IMR-90 (cell line): Measurements from ENCODE around the gene RNFT2. TPM values are rescaled to one million over a fixed set of nuclear protein-coding genes. Genes with fewer than 3 reads are reported as not detected.

Experiments
- ATAC-seq: fragments of 200-7000 bp; cut with Tn5 transposase; 2 replicates; pipeline ENCODE4 v1.9.1; 2020; ENCODE audit warnings: low read depth, mild to moderate bottlenecking, moderate library complexity
- BruUV-seq: library from RNA; stranded (reverse); fragments of 400-500 nt; replicated peaks from 2 replicates; lab custom pipeline; 2021; lab: Mats Ljungman, UMichigan
- CTCF ChIA-PET: fragments of 300-600 bp; formaldehyde crosslinking; extraction: SDS; loops from one replicate; lab custom pipeline; 2021; ENCODE audit warnings: antibody characterized with exemption; lab: Yijun Ruan, JAX
- POLR2A ChIA-PET: fragments of 300-600 bp; sonication (Branson Sonifier 250); formaldehyde crosslinking; loops from one replicate; lab custom pipeline; 2022; ENCODE audit warnings: antibody characterized with exemption; ENCODE audit not compliant: unreplicated experiment; lab: Charles Lee
- DNase-seq: peaks from one replicate; pipeline ENCODE4 v3.0.0; 2013
- H2AFZ ChIP-seq: replicated peaks from 2 replicates; pipeline ENCODE3; 2013; ENCODE audit warnings: low read length, mild to moderate bottlenecking; ENCODE audit not compliant: poor library complexity
- H2AK5ac ChIP-seq: 2 replicates; pipeline ENCODE4 v1.6.1; 2013; ENCODE audit warnings: low read depth, low read length, inconsistent platforms
- H2AK9ac ChIP-seq: replicated peaks from 2 replicates; pipeline ENCODE3; 2013; ENCODE audit warnings: mild to moderate bottlenecking, low read depth, low read length, moderate library complexity; ENCODE audit not compliant: poor library complexity
- H2BK120ac ChIP-seq: 2 replicates; pipeline ENCODE4 v1.6.1; 2013; ENCODE audit warnings: low read depth, low read length, inconsistent platforms
- H2BK15ac ChIP-seq: 3 replicates; pipeline ENCODE4 v1.6.1; 2013; ENCODE audit warnings: low read depth, low read length, inconsistent platforms
- H2BK20ac ChIP-seq: 2 replicates; pipeline ENCODE4 v1.6.1; 2013; ENCODE audit warnings: low read depth, mild to moderate bottlenecking, inconsistent platforms, low read length, moderate library complexity
- H2BK5ac ChIP-seq: 2 replicates; pipeline ENCODE4 v1.6.1; 2013; ENCODE audit warnings: mild to moderate bottlenecking, low read depth, low read length, inconsistent platforms; ENCODE audit not compliant: poor library complexity, severe bottlenecking
- H3K14ac ChIP-seq: replicated peaks from 2 replicates; pipeline ENCODE4 v1.6.1; 2013; ENCODE audit warnings: low read depth, low read length, inconsistent platforms
- H3K18ac ChIP-seq: 2 replicates; pipeline ENCODE4 v1.6.1; 2013; ENCODE audit warnings: low read depth, low read length, control low read depth
- H3K23ac ChIP-seq: 2 replicates; pipeline ENCODE4 v1.6.1; 2013; ENCODE audit warnings: low read depth, low read length, inconsistent platforms
- H3K27ac ChIP-seq: 2 replicates; pipeline ENCODE4 v1.5.1; 2013; ENCODE audit warnings: mild to moderate bottlenecking, control low read depth, low read length; ENCODE audit not compliant: insufficient read depth
- H3K27me3 ChIP-seq: 2 replicates; pipeline ENCODE4 v1.6.1; 2013; ENCODE audit warnings: low read length; ENCODE audit not compliant: control insufficient read depth, insufficient read depth
- H3K36me3 ChIP-seq: 2 replicates; pipeline ENCODE4 v1.6.1; 2013; ENCODE audit warnings: low read length, mixed read lengths; ENCODE audit not compliant: control insufficient read depth, insufficient read depth
- H3K4ac ChIP-seq: 2 replicates; pipeline ENCODE4 v1.6.1; 2013; ENCODE audit warnings: low read depth, low read length, inconsistent platforms
- H3K4me1 ChIP-seq: 2 replicates; pipeline ENCODE4 v1.6.1; 2013; ENCODE audit warnings: low read length, mixed read lengths; ENCODE audit not compliant: control insufficient read depth, insufficient read depth
- H3K4me2 ChIP-seq: 2 replicates; pipeline ENCODE4 v1.6.1; 2013; ENCODE audit warnings: low read depth, mild to moderate bottlenecking, control low read depth, low read length, moderate library complexity
- H3K4me3 ChIP-seq: 2 replicates; pipeline ENCODE4 v1.5.1; 2013; ENCODE audit warnings: low read depth, mild to moderate bottlenecking, control low read depth, low read length, moderate library complexity; ENCODE audit not compliant: insufficient read depth
- H3K56ac ChIP-seq: 2 replicates; pipeline ENCODE4 v1.6.1; 2013; ENCODE audit warnings: low read length, inconsistent platforms; ENCODE audit not compliant: insufficient read depth; ENCODE audit errors: extremely low read depth
- H3K79me1 ChIP-seq, 2 experiments: 2 replicates each; pipeline ENCODE4 v1.6.1; 2013; ENCODE audit warnings: low read length in 2 of 2, inconsistent platforms in 1 of 2, low read depth in 1 of 2
- H3K9ac ChIP-seq: 2 replicates; pipeline ENCODE4 v1.6.1; 2013; ENCODE audit warnings: low read depth, low read length, control low read depth
- H3K9me1 ChIP-seq: 2 replicates; pipeline ENCODE4 v1.6.1; 2013; ENCODE audit warnings: low read length, inconsistent platforms; ENCODE audit not compliant: insufficient read depth
- H3K9me3 ChIP-seq: 2 replicates; pipeline ENCODE4 v1.6.1; 2013; ENCODE audit warnings: low read length; ENCODE audit not compliant: control insufficient read depth, insufficient read depth
- H4K20me1 ChIP-seq: 2 replicates; pipeline ENCODE4 v1.6.1; 2013; ENCODE audit warnings: low read length, inconsistent platforms; ENCODE audit not compliant: insufficient read depth
- H4K5ac ChIP-seq: 2 replicates; pipeline ENCODE4 v1.6.1; 2013; ENCODE audit warnings: mild to moderate bottlenecking, low read depth, low read length, control low read depth
- H4K8ac ChIP-seq, 2 experiments: 2 replicates each; pipeline ENCODE4 v1.6.1; 2013; ENCODE audit warnings: low read depth in 2 of 2, low read length in 2 of 2, control low read depth in 1 of 2, inconsistent platforms in 1 of 2
- H4K91ac ChIP-seq: 2 replicates; pipeline ENCODE4 v1.6.1; 2013; ENCODE audit warnings: low read depth, low read length, inconsistent platforms; ENCODE audit not compliant: insufficient read depth
- BHLHE40 ChIP-seq: fragments of 150-350 bp; IDR thresholded peaks from 2 replicates; pipeline ENCODE4 v1.6.1; 2016; ENCODE audit warnings: mild to moderate bottlenecking, low read depth, low read length
- CHD1 ChIP-seq: IDR thresholded peaks from 2 replicates; pipeline ENCODE4 v1.6.1; 2012; ENCODE audit warnings: low read depth, low read length, improper control_type of control experiment
- MAZ ChIP-seq: IDR thresholded peaks from 2 replicates; pipeline ENCODE4 v1.6.1; 2012; ENCODE audit warnings: low read depth, mild to moderate bottlenecking, low read length, improper control_type of control experiment, moderate library complexity, borderline replicate concordance
- RAD21 ChIP-seq: IDR thresholded peaks from 2 replicates; pipeline ENCODE4 v1.6.1; 2012; ENCODE audit warnings: low read length, improper control_type of control experiment
- RCOR1 ChIP-seq: IDR thresholded peaks from 2 replicates; pipeline ENCODE4 v1.6.1; 2012; ENCODE audit warnings: mild to moderate bottlenecking, low read length, improper control_type of control experiment; ENCODE audit not compliant: insufficient replicate concordance
- WGBS, 2 experiments: methylation state at CpG; one replicate each; pipeline versions ENCODE4 v1.1.5 to v1.1.7; 2013; ENCODE audit warnings: missing lambda C conversion rate in 2 of 2; ENCODE audit not compliant: insufficient read length in 1 of 2; ENCODE audit errors: extremely low coverage in 2 of 2; 5-methylcytosine and 5-hydroxymethylcytosine counted together
- dilution Hi-C: fragments of 300-500 bp; cut with HindIII; formaldehyde crosslinking; loops from one replicate; pipeline ENCODE4 v1.14.3; 2018; ENCODE audit warnings: low sequenced_read_pairs; ENCODE audit not compliant: unreplicated experiment
- in situ Hi-C: fragments of 300-500 bp; cut with MboI; formaldehyde crosslinking; loops from 3 replicates; pipeline ENCODE4 v1.14.3; 2019; ENCODE audit warnings: low sequenced_read_pairs, inconsistent platforms, mixed read lengths
- intact Hi-C: fragments of 100-400 bp; cut with micrococcal nuclease; formaldehyde crosslinking; loops from 2 replicates; pipeline ENCODE4 v1.10.0; 2022
- polyA plus RNA-seq, 3 experiments: library from polyadenylated mRNA; depleted of rRNA; stranded (reverse); fragments of >200 nt; gene quantifications; 2 replicates each; pipeline ENCODE4 v1.2.3, GENCODE V29; 2012; ENCODE audit warnings: low replicate concordance in 1 of 3
- total RNA-seq: library from RNA; depleted of rRNA; stranded (reverse); fragments of >200 nt; gene quantifications from 2 replicates; pipeline ENCODE4 v1.2.3, GENCODE V29; 2012
- TF ChIP-seq, protein P1 (sequence below): conservative IDR thresholded peaks from 2 replicates; pipeline ENCODE4 v1.5.1; 2012; ENCODE audit warnings: mild to moderate bottlenecking, low read depth, low read length, improper control_type of control experiment
- TF ChIP-seq, protein P2 (sequence below): fragments of 150-350 bp; IDR thresholded peaks from 2 replicates; pipeline ENCODE4 v1.6.1; 2017; ENCODE audit warnings: mild to moderate bottlenecking, antibody characterized with exemption, low read length, low read depth

The RNFT2 gene
- total and polyA plus RNA-seq, 2 of the 4 experiments (the other 2 are of a cell fraction): 1.6 to 2.3 TPM

DNA sequence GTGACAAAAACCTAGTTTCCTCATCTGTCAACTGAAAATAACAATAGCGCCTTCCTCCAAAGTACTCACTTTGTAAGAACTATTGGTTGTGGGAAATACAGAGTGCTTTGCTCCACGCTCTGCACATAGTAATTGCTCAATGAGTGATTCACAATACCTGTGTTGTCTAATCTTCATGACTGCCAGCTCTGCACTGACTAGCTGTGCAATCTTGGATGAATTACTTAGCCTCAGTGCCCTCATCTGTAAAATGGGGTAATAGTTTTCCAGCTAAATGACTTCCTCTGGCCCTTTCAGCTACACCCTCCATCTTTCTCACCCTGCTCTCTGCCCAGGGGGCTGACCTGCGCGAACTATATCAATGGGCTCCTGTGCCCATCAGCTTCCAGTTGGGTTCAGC lies 42.8 kb downstream of the RNFT2 start:
- H4K8ac ChIP-seq: no peak overlapping the region
- H3K9me1 ChIP-seq: no peaks in the 10 kb centered on the region; the same call in 1 of the 2 replicates
- no peaks in the 10 kb centered on the region for H3K27me3 ChIP-seq
- H2AFZ ChIP-seq: no peak overlapping the region
- no peaks in the 10 kb centered on the region for H3K36me3 ChIP-seq
- H3K23ac ChIP-seq: no peak overlapping the region
- no peak overlapping the region for H2AK9ac ChIP-seq
- no peak overlapping the region for H3K27ac ChIP-seq
- no TSS peak for BruUV-seq
- H4K20me1 ChIP-seq: no peaks in the 10 kb centered on the region
- H3K4me2 ChIP-seq: no peak overlapping the region
- no peak for ATAC-seq
- H3K9me3 ChIP-seq: no peaks in the 10 kb centered on the region
- H3K56ac ChIP-seq: no peak overlapping the region
- H3K14ac ChIP-seq: no peak overlapping the region
- H3K9ac ChIP-seq: no peak overlapping the region
- H2BK120ac ChIP-seq: no peak overlapping the region
- H3K4me3 ChIP-seq: no peak overlapping the region
- H2BK20ac ChIP-seq: no peak overlapping the region
- in situ Hi-C loops (no loop called here), dilution Hi-C loops (no loop called here), intact Hi-C loops (no loop called here)
- H2AK5ac ChIP-seq: no peak overlapping the region
- no peak overlapping the region for H3K4ac ChIP-seq
- POLR2A ChIA-PET: no interaction called here
- no peaks in the 10 kb centered on the region for H3K4me1 ChIP-seq
- H2BK15ac ChIP-seq: no peak overlapping the region
- H2BK5ac ChIP-seq: no peak overlapping the region
- H4K91ac ChIP-seq: no peak overlapping the region
- H3K18ac ChIP-seq: no peak overlapping the region
- H3K79me1 ChIP-seq: no peaks in the 10 kb centered on the region
- WGBS, 2 experiments: no CpG with 5 or more reads among the region's 4 CpGs
- CTCF ChIA-PET: interaction anchor here (0.6 kb wide), 1 partner anchor 143 kb away, joined by 3 read pairs; no protein-coding TSS in a partner anchor
- no peak for DNase-seq
- no peak overlapping the region for H4K5ac ChIP-seq
- TF ChIP-seq RAD21 (no peak), MAZ (no peak), CHD1 (no peak), RCOR1 (no peak), BHLHE40 (no peak)
- TF ChIP-seq, protein P1, sequence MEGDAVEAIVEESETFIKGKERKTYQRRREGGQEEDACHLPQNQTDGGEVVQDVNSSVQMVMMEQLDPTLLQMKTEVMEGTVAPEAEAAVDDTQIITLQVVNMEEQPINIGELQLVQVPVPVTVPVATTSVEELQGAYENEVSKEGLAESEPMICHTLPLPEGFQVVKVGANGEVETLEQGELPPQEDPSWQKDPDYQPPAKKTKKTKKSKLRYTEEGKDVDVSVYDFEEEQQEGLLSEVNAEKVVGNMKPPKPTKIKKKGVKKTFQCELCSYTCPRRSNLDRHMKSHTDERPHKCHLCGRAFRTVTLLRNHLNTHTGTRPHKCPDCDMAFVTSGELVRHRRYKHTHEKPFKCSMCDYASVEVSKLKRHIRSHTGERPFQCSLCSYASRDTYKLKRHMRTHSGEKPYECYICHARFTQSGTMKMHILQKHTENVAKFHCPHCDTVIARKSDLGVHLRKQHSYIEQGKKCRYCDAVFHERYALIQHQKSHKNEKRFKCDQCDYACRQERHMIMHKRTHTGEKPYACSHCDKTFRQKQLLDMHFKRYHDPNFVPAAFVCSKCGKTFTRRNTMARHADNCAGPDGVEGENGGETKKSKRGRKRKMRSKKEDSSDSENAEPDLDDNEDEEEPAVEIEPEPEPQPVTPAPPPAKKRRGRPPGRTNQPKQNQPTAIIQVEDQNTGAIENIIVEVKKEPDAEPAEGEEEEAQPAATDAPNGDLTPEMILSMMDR: no peak
- TF ChIP-seq, protein P2, sequence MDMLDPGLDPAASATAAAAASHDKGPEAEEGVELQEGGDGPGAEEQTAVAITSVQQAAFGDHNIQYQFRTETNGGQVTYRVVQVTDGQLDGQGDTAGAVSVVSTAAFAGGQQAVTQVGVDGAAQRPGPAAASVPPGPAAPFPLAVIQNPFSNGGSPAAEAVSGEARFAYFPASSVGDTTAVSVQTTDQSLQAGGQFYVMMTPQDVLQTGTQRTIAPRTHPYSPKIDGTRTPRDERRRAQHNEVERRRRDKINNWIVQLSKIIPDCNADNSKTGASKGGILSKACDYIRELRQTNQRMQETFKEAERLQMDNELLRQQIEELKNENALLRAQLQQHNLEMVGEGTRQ: no peak
